ENCODE measurements around the gene PNLIPRP1. TPM values are rescaled to one million over a fixed set of nuclear protein-coding genes. Genes with fewer than 3 reads are reported as not detected.

The PNLIPRP1 gene
- total and polyA plus RNA-seq, 7 donors = 0.34 to 1.6 (median 0.38) TPM; not detected in 4

GRCh38 chr10:116626815-116627214 is 36.1 kb downstream of the PNLIPRP1 start:
- DNase-seq (no peak), ATAC-seq (no peak)
- intact Hi-C loops (cut with DNase I) = no loop called here
- H3K27me3 ChIP-seq (ENCODE audit: insufficient read depth in 3 of 3, low read length in 2 of 3) = peaks cover 0 to 39% (median 10%) of the 10 kb centered on the region in 3 donors
- H3K9me3 ChIP-seq = no peaks in the 10 kb centered on the region
- WGBS, 3 donors = 66 to 74% (median 70%) methylated on average over 9 of the region's 9 CpGs
- no peaks in the 10 kb centered on the region for H3K36me3 ChIP-seq (ENCODE audit: insufficient read depth in 1 of 2, low read depth in 1 of 2)
- TF ChIP-seq CTCF (IDR thresholded peaks at IDR 0.05) = no peak
- H3K4me1 ChIP-seq = no peaks in the 10 kb centered on the region
- H3K27ac ChIP-seq = no peak overlapping the region
- H3K4me3 ChIP-seq = no peak overlapping the region

DNA sequence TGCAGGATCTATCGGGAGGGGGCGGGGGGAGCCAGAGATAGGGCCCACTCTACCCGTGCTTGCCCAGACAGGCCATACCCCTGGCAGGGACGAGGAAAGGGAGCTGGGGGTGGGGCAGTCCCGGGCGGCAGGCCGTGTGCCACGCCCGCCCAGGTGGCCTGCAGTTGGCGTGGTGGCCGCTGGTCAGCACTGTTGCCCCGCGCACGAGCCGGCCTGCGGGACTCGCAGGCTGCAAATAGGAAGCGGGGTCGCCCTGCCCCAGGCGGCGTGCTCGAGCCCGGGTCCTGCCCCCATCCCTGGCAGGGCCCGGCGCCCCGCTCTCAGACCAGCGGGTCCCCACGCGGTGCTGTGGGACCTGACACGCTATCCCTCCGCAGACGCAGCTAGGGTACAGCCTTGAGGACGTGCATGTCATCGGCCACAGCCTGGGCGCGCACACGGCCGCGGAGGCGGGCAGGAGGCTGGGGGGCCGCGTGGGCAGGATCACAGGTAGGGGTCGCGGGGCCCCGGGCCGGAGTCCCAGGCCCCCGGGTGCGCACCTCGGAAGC is 36.7 kb downstream of the PNLIPRP1 start:
- H3K27ac ChIP-seq = no peak overlapping the region
- WGBS, 3 donors = 4% methylated on average over 29 to 49 of the region's 49 CpGs
- no peaks in the 10 kb centered on the region for H3K9me3 ChIP-seq
- peak overlapping the region; percentile 7 for H3K4me3 ChIP-seq
- intact Hi-C loops (cut with DNase I) = no loop called here
- H3K36me3 ChIP-seq (ENCODE audit: insufficient read depth in 1 of 2, low read depth in 1 of 2) = no peaks in the 10 kb centered on the region
- ATAC-seq = peak in 1 of 4 donors; percentile 58
- H3K4me1 ChIP-seq = no peaks in the 10 kb centered on the region
- DNase-seq = no peak
- H3K27me3 ChIP-seq (ENCODE audit: insufficient read depth in 3 of 3, low read length in 2 of 3) = peaks cover 0 to 39% (median 10%) of the 10 kb centered on the region in 3 donors
- TF ChIP-seq CTCF (IDR thresholded peaks at IDR 0.05) = peak; percentile 27

- no peak overlapping the region for H3K4me3 ChIP-seq
- DNase-seq (no peak), ATAC-seq (no peak)
- peaks cover 0 to 38% (median 10%) of the 10 kb centered on the region in 3 donors for H3K27me3 ChIP-seq (ENCODE audit: insufficient read depth in 3 of 3, low read length in 2 of 3)
- TF ChIP-seq CTCF (IDR thresholded peaks at IDR 0.05) = no peak
- no peaks in the 10 kb centered on the region for H3K4me1 ChIP-seq
- intact Hi-C loops (cut with DNase I) = no loop called here
- H3K36me3 ChIP-seq (ENCODE audit: insufficient read depth in 1 of 2, low read depth in 1 of 2) = no peaks in the 10 kb centered on the region
- no peak overlapping the region for H3K27ac ChIP-seq
- H3K9me3 ChIP-seq = no peaks in the 10 kb centered on the region
- 81 to 90% (median 84%) methylated on average over 3 to 4 of the region's 4 CpGs for WGBS, 3 donors
Measured at GRCh38 chr10:116629340-116629739, 38.6 kb downstream of the PNLIPRP1 start.

- intact Hi-C loops (cut with DNase I) = no loop called here
- DNase-seq (no peak), ATAC-seq (no peak)
- WGBS, 3 donors = 64 to 68% (median 67%) methylated on average over 2 of the region's 2 CpGs
- Histone ChIP-seq H3K4me3 (no peak overlapping the region), H3K36me3 (ENCODE audit: insufficient read depth in 1 of 2, low read depth in 1 of 2) (no peaks in the 10 kb centered on the region), H3K27ac (no peak overlapping the region), H3K27me3 (ENCODE audit: insufficient read depth in 3 of 3, low read length in 2 of 3) (peaks cover 0 to 32% (median 9%) of the 10 kb centered on the region in 3 donors), H3K4me1 (no peaks in the 10 kb centered on the region), H3K9me3 (no peaks in the 10 kb centered on the region)
- TF ChIP-seq CTCF (IDR thresholded peaks at IDR 0.05) = no peak
Measured at GRCh38 chr10:116630020-116630419, 39.3 kb downstream of the PNLIPRP1 start.

- Histone ChIP-seq H3K4me3 (no peak overlapping the region), H3K4me1 (no peaks in the 10 kb centered on the region), H3K9me3 (no peaks in the 10 kb centered on the region), H3K27ac (no peak overlapping the region), H3K27me3 (ENCODE audit: insufficient read depth in 3 of 3, low read length in 2 of 3) (peaks cover 0 to 13% (median 4%) of the 10 kb centered on the region in 3 donors), H3K36me3 (ENCODE audit: insufficient read depth in 1 of 2, low read depth in 1 of 2) (no peaks in the 10 kb centered on the region)
- TF ChIP-seq CTCF (IDR thresholded peaks at IDR 0.05) = no peak
- intact Hi-C loops (cut with DNase I) = no loop called here
- 85 to 89% (median 89%) methylated on average over 6 of the region's 6 CpGs for WGBS, 3 donors
- no peak for ATAC-seq
- DNase-seq = no peak
Measured at GRCh38 chr10:116631871-116632295, 41.1 kb downstream of the PNLIPRP1 start.
